ENCODE measurements around the gene PALLD.

GRCh38 chr4:168825975-168826374 is 329.1 kb downstream of the PALLD start:
- TF ChIP-seq CTCF (IDR thresholded peaks at IDR 0.05) (no peak), EZH2 (IDR thresholded peaks at IDR 0.05) (no peak), EZH2phosphoT487 (IDR thresholded peaks at IDR 0.05) (no peak)
